Peyer's patch (tissue), 4 donors: ENCODE results near the gene PHTF1. TPM values are rescaled to one million over a fixed set of nuclear protein-coding genes. Genes with fewer than 3 reads are reported as not detected.

Experiments
- DNase-seq, 3 donors: peaks; one replicate each; pipeline ENCODE4 v3.0.0-alpha.2; 2017 to 2019
- H3K27ac ChIP-seq, 4 donors: fragments of 200-600 bp; sonication (generic); one replicate each; pipeline ENCODE4 v1.5.1; 2016 to 2019
- H3K27me3 ChIP-seq, 2 donors: fragments of 200-600 bp; sonication (generic); one replicate each; pipeline ENCODE4 v1.5.1; 2019
- H3K36me3 ChIP-seq, 3 donors: fragments of 200-600 bp; sonication (generic); one replicate each; pipeline ENCODE4 v1.5.1; 2016 to 2019
- H3K4me1 ChIP-seq, 4 donors: fragments of 200-600 bp; sonication (generic); one replicate each; pipeline ENCODE4 v1.5.1; 2016 to 2019
- H3K4me3 ChIP-seq, 4 donors: fragments of 200-600 bp; sonication (generic); 1 replicate in 3 of 4; 2 replicates in 1 of 4; pipeline ENCODE4 v1.5.1; 2016 to 2019; ENCODE audit warnings: mild to moderate bottlenecking in 1 of 4
- H3K9me3 ChIP-seq, 4 donors: fragments of 200-600 bp; sonication (generic); one replicate each; pipeline ENCODE4 v1.5.1; 2016 to 2019; ENCODE audit warnings: mild to moderate bottlenecking in 1 of 4
- POLR2A ChIP-seq, 2 donors: fragments of 450-650 bp; IDR thresholded peaks; one replicate each; pipeline ENCODE4 v1.5.1; 2017; ENCODE audit warnings: antibody characterized with exemption in 2 of 2, mild to moderate bottlenecking in 2 of 2, moderate library complexity in 2 of 2
- total RNA-seq, 4 donors: library from RNA; depleted of rRNA; stranded (reverse); fragments of >200 nt; gene quantifications; one replicate each; pipeline ENCODE4 v1.1.0, GENCODE V29; 2016
- TF ChIP-seq, protein P1 (sequence below), 6 experiments: fragments of 450-650 bp in 4 of 6; fragments of 200-600 bp in 2 of 6; sonication (generic) in 1 of 6; IDR thresholded peaks; one replicate each; pipeline ENCODE4 v1.5.1; 2017 to 2019; ENCODE audit warnings: antibody characterized with exemption in 6 of 6, mild to moderate bottlenecking in 3 of 6, moderate library complexity in 1 of 6

PHTF1 gene
- total RNA-seq, 4 donors from 2014 or later = 4.9 to 19.0 (median 13.7) TPM

DNA sequence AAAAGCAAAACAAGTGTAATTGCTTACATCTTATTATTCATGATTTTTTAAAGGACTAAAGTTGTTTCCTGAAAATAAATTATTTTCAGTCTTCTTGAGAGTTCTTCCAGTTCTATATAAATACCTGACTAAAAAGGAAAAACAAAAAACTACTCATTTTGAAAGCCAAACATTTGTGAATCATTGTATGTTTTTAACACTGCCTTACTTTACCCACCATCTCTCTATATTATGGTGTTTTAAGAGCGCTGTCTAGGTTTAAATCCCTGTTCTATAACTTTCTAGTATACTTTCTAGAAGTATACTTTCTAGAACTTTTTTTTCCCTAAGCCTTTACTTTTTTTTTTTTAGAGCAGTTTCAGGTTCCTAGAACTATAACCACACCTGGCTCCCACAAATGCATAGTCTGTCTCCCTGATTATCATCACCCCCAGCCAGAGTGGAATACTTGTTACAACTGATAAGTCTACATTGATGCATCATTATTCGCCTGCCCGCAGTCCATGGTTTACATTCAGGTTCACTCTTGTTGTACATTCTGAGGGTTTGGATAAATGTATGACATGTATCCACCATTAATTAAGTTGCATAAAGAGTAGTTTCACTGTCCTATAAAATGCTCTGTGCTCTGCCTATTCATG is 43.2 kb upstream of the PHTF1 start:
- H3K4me1 ChIP-seq = peaks cover 0 to 35% (median 0%) of the 10 kb centered on the region in 4 donors
- H3K9me3 ChIP-seq = no peaks in the 10 kb centered on the region
- DNase-seq = no peak
- no peak overlapping the region for H3K27ac ChIP-seq
- peaks cover 0 to 3% (median 0%) of the 10 kb centered on the region in 3 donors for H3K36me3 ChIP-seq
- no peak overlapping the region for H3K4me3 ChIP-seq
- H3K27me3 ChIP-seq = no peaks in the 10 kb centered on the region
- TF ChIP-seq POLR2A (IDR thresholded peaks at IDR 0.05) = no peak
- TF ChIP-seq, protein P1, sequence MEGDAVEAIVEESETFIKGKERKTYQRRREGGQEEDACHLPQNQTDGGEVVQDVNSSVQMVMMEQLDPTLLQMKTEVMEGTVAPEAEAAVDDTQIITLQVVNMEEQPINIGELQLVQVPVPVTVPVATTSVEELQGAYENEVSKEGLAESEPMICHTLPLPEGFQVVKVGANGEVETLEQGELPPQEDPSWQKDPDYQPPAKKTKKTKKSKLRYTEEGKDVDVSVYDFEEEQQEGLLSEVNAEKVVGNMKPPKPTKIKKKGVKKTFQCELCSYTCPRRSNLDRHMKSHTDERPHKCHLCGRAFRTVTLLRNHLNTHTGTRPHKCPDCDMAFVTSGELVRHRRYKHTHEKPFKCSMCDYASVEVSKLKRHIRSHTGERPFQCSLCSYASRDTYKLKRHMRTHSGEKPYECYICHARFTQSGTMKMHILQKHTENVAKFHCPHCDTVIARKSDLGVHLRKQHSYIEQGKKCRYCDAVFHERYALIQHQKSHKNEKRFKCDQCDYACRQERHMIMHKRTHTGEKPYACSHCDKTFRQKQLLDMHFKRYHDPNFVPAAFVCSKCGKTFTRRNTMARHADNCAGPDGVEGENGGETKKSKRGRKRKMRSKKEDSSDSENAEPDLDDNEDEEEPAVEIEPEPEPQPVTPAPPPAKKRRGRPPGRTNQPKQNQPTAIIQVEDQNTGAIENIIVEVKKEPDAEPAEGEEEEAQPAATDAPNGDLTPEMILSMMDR (IDR thresholded peaks at IDR 0.05) = no peak

DNA sequence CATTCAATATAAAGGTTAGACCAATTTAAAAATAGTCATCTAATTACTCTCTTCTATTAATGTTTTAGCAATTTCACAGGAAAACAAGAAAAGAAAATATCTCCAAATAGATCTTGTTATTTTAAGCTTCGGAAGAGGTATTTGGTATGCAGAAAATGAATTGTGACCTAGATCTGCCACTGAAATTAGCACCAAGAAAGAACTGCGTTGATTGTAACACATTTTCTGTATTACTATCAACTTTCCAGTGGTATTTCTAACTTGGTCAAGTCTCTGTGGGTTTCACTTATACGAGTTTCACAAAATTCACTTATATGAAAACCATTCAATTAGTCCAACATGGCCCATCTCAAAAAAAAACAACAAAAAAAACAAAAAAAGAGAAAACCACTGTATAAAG is 41.2 kb upstream of the PHTF1 start:
- Histone ChIP-seq H3K4me1 (peaks cover 0 to 28% (median 0%) of the 10 kb centered on the region in 4 donors), H3K4me3 (no peak overlapping the region), H3K9me3 (no peaks in the 10 kb centered on the region), H3K27ac (no peak overlapping the region), H3K27me3 (no peaks in the 10 kb centered on the region), H3K36me3 (peaks cover 0 to 21% (median 0%) of the 10 kb centered on the region in 3 donors)
- TF ChIP-seq, protein P1 (IDR thresholded peaks at IDR 0.05) = no peak
- no peak for TF ChIP-seq POLR2A (IDR thresholded peaks at IDR 0.05)
- DNase-seq = no peak

DNA sequence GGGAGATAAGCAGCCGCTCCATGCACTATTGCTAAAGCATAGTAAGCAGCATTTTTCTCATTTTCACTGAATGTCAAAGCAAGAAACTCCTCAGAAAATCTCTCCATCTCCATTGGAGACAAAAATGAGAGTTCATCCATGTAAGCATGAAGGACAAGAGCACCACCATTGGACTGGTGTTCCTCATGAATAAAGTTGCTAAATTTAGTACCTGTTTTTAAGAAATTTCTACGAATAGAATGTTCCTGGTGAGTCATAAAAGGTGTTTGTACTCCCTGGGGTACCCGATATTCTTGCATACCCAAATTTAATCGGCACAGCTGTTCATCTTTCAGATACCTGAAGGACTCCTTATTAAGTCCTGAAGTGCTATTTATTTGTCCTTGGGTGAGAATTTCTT is 38.2 kb upstream of the PHTF1 start:
- H3K4me3 ChIP-seq = no peak overlapping the region
- peaks cover 0 to 34% (median 0%) of the 10 kb centered on the region in 3 donors for H3K36me3 ChIP-seq
- H3K4me1 ChIP-seq = no peaks in the 10 kb centered on the region
- no peaks in the 10 kb centered on the region for H3K9me3 ChIP-seq
- TF ChIP-seq, protein P1 (IDR thresholded peaks at IDR 0.05) = no peak
- TF ChIP-seq POLR2A (IDR thresholded peaks at IDR 0.05) = no peak
- no peaks in the 10 kb centered on the region for H3K27me3 ChIP-seq
- no peak for DNase-seq
- no peak overlapping the region for H3K27ac ChIP-seq

DNA sequence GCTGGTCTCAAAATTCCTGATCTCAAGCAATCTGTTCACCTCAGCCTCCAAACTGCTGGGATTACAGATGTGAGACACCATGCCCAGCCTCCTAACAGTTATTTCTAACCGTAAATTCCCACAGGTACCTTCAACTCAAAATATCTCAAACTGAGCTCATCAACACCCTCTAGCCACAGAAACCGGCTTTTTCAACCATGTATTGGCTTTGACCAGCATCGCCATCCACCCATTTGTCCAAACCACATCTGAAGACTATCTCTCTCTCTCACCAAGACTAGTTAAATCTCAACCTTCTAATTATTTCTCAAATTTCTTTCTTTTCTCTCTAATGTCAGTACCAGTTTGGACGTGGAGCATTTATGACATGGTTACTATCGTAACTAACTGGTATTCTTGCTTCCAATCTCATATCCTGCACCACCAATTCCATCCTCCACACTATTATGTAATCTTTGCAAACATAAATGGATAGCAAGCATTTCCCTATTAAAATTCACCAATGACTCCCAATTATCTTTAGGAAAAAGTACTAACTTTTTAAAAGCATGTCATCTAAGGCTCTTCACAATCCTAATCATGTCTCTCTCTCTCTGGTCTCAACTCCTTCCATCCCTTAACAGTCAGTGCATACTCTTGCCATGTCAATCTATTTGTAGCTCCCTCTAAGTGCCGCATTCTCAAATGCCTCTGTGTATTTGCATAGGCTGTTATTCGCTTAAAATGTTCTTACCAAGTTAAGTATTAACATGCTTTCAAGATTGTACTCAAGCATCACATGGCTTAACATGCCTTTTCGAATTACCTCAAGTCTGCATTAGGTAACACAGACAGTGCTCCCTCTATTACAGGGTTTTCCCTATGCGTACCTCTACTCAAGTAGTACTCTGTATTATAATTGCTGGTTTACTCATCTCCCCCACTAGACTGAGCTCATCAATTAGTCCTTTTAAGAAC is 34.9 kb upstream of the PHTF1 start:
- TF ChIP-seq, protein P1 (IDR thresholded peaks at IDR 0.05) = no peak
- TF ChIP-seq POLR2A (IDR thresholded peaks at IDR 0.05) = no peak

DNA sequence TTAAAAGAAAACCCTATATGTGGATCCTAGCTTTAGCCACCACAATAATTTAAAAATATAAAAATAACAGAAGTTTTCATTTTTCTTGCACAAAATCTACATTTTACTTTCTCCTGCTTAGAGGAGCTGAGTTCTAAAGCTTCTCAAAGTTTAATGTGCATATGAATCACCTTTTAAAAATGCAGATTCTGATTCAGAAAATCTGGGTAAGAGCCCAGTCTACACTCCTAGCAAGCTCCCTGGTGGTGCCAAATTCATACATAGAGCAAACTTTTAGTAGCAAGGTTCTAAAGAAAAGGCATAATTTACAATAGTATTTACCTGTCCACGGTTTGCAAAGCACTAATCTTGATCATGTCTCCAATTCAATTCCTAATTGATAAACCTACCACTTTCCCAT is 33.7 kb upstream of the PHTF1 start:
- Histone ChIP-seq H3K4me3 (no peak overlapping the region), H3K36me3 (peaks cover 0 to 34% (median 0%) of the 10 kb centered on the region in 3 donors), H3K27me3 (no peaks in the 10 kb centered on the region), H3K4me1 (no peaks in the 10 kb centered on the region), H3K27ac (no peak overlapping the region), H3K9me3 (no peaks in the 10 kb centered on the region)
- no peak for DNase-seq
- TF ChIP-seq, protein P1 (IDR thresholded peaks at IDR 0.05) = no peak

More for the DNA sequence above, 34.9 kb upstream of the PHTF1 start:
- H3K27me3 ChIP-seq = no peaks in the 10 kb centered on the region
- H3K9me3 ChIP-seq = no peaks in the 10 kb centered on the region
- no peak overlapping the region for H3K4me3 ChIP-seq
- no peak overlapping the region for H3K27ac ChIP-seq
- H3K36me3 ChIP-seq = peaks cover 0 to 34% (median 0%) of the 10 kb centered on the region in 3 donors
- DNase-seq = no peak
- H3K4me1 ChIP-seq = no peaks in the 10 kb centered on the region
